NK-92 (cell line): ENCODE data around the gene PNPO.

Experiments
- DNase-seq: peaks from one replicate; lab custom pipeline; 2025; ENCODE audit not compliant: unreplicated experiment; lab: John Stamatoyannopoulos, UW

PNPO gene

GRCh38 chr17:47941246-47942095, at the start of gene PNPO:
Gene PNPO, plus strand, starts transcription at chr17:47941571. Its CDS starts 105 bp downstream, at chr17:47941676.
- DNase-seq, result peak; percentile 86

- no peak for DNase-seq
These were observed 46.6 kb upstream of the PNPO start for GRCh38 chr17:47894498-47895346.

DNA sequence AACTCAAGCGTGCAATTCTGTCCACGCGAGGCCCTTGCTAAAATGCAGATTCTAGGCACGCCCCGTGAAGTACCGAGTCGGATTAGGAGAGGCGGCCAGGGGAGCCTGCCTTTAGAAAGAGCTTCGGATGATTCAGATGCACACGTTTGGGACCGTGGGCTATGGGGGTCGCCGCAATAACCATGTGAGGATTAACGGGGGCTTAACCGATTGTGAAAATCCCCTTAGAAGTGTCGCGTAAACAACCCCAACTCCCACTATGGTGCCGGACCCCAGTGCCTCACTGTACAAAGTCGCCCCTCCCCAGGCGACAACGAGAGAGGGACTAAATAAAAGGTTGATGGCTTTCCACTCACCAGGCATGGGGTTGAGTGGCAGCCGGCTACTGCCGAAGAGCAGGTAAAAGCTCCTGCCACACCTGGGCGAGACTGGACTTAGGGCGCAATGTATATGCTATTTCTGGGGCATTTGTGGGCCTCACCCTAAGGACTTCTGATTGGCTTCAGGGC, 46.0 kb upstream of the PNPO start:
- no peak for DNase-seq

GRCh38 chr17:47895856-47896671, 45.3 kb upstream of the PNPO start, which contains the start of gene SP2:
Gene SP2, plus strand, starts transcription at chr17:47896236. Its CDS starts 51 bp downstream, at chr17:47896287.
- DNase-seq, result peak; percentile 100

- DNase-seq, result no peak
These were observed 44.5 kb upstream of the PNPO start for GRCh38 chr17:47896672-47897490.

DNA sequence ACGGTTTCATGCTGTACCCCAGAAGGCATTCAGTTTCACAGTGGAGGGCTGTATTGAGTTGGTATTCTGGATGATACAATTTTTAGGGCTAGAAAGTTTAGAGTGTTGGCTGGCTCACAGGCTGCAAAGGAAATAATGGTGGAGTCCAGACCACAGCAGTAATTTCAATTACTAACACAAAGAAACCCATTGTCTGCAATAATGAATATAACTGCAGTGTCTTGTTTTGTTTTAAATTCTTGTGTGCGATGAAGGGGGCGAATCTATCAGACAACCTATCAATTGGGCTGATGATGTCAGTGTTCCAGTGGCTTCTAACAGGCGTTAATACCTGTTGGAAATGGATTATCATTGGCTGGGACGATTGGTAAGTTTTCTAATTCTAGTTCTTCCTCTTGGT, 43.8 kb upstream of the PNPO start:
- no peak for DNase-seq

- no peak for DNase-seq
These were observed 43.1 kb upstream of the PNPO start for GRCh38 chr17:47898241-47898640.

- DNase-seq, result no peak
These were observed 41.7 kb upstream of the PNPO start for GRCh38 chr17:47899643-47900042.

- DNase-seq, result no peak
These were observed 39.9 kb upstream of the PNPO start for GRCh38 chr17:47901423-47901822.

DNA sequence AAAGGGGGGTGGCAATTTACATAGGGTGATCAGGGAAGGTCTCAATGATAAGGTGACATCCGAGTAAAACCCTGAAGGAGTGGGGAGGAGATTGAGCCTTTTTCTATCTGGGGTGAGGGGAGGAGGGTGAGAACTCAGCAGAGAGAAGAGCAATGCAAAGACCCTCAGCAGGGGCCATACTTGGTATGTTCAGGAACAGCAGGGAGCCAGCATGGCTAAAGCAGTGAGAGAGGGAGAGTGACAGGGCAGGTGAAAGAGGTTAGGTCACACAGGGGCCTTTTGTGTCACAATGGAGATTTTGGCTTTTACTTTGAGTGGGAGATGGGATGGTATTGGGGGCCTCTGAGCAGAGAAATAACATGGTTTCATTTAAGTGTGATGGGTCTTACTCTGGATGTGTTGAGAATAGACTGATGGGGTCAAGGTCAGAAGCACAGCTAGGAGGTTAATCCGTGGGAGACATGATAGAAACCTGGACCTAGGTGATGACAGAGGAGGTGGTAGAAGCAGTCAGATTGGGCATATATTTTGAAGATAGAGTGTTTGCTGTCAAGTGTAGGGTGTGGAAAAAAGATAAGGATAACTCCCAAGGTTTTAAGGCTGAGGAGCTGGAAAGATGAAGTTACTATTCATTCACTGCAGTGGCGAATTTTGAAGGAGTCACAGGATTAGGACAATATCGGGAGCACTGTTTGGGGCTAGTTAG, 39.2 kb upstream of the PNPO start:
- no peak for DNase-seq

GRCh38 chr17:47905221-47905733, 36.1 kb upstream of the PNPO start:
- no peak for DNase-seq

- DNase-seq, result no peak
These were observed 34.9 kb upstream of the PNPO start for GRCh38 chr17:47906443-47906842.

GRCh38 chr17:47907932-47908562, 33.3 kb upstream of the PNPO start:
- DNase-seq, result no peak

DNA sequence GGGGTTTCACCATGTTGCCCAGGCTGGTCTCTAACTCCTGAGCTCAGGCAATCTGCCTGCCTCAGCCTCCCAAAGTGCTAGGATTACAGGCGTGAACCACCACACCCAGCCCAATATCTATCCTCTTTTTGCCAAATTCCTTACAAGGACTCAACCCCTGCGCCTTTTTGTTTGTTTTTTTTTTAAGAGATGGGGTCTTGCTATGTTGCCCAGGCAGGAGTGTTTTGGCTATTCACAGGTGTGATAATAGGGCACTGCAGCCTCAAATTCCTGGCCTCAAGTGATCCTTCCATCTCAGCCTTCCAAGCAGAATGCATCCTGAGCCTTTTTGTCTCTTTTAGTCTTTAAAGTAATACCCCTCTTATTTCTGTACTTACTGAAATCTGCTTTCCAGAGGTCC, 28.3 kb upstream of the PNPO start:
- DNase-seq, result no peak

DNA sequence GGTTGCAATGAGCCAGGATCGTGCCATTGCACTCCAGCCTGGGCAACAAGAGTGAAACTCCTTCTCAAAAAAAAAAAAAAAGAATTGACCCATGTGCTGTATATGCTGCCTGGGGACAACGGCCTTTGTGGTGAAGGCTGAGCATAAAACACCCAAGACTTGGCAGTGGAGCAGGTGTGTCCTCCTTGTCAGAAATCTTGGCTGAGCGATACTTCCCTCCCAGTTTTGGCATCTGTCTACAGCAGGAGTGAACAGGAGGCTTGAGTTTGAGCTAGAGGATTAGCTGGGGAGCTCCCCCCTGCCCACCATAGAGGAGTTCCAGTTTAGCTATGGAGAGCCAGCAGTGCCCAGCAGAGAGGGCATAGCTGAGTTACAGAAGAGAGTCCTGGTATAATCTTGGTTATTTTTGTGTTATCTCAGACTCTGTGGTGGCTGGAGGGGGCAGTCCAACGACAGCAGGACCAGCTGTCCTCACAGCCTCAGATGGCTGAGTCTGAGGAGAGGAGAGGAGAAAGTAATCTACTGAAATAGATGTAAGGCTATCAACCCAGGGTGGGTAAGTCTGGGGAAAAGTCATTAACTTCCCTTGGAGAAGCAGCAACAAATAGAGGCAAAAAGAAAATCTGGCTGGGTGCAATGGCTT, 26.9 kb upstream of the PNPO start:
- DNase-seq, result no peak

DNA sequence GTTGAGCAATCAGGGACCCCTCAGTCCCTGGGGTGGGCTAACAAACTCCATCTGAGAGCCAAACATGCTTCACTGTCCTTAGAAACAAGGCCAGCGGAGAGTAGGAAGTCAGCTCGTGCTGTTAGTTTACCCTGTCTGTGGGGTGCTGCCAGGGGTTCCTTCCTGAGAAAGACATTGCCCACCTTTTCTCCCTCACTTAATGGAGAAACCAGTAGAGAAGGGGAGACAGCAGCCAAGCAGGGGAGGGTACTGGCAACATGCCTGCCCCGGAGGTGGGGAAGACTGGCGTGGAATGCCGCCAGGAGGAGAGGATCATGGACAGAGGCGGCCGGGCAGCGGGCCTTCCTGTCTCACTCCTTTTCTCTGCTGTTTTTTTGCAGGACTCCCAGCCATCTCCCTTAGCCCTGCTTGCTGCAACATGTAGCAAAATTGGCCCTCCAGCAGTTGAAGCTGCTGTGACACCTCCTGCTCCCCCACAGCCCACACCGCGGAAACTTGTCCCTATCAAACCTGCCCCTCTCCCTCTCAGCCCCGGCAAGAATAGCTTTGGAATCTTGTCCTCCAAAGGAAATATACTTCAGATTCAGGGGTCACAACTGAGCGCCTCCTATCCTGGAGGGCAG, 25.5 kb upstream of the PNPO start:
- no peak for DNase-seq

DNA sequence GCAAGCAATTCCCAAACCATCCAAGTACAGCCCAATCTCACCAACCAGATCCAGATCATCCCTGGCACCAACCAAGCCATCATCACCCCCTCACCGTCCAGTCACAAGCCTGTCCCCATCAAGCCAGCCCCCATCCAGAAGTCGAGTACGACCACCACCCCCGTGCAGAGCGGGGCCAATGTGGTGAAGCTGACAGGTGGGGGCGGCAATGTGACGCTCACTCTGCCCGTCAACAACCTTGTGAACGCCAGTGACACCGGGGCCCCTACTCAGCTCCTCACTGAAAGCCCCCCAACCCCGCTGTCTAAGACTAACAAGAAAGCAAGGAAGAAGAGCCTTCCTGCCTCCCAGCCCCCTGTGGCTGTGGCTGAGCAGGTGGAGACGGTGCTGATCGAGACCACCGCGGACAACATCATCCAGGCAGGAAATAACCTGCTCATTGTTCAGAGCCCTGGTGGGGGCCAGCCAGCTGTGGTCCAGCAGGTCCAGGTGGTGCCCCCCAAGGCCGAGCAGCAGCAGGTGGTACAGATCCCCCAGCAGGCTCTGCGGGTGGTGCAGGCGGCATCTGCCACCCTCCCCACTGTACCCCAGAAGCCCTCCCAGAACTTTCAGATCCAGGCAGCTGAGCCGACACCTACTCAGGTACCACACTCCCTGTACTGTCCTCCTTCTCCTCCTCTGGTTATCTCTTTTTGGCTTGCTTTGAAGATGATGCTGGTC, 24.7 kb upstream of the PNPO start:
- DNase-seq, result no peak
